Upper lobe of left lung (tissue), 6 donors: ENCODE measurements around the gene SLC25A45. TPM values are rescaled to one million over a fixed set of nuclear protein-coding genes. Genes with fewer than 3 reads are reported as not detected.
A peak's percentile ranks its signal among the peaks of the same experiment; 100 is the strongest.

Experiments
- ATAC-seq, 2 donors: fragments of 200-7000 bp; cut with Tn5 transposase; one replicate each; pipeline ENCODE4 v1.9.1; 2022; ENCODE audit warnings: mild to moderate bottlenecking in 2 of 2, moderate library complexity in 2 of 2; ENCODE audit not compliant: low FRiP score in 2 of 2
- DNase-seq, 2 donors: peaks; one replicate each; pipeline ENCODE4 v3.0.0-alpha.2; 2019 to 2020
- H3K27ac ChIP-seq, 4 donors: fragments of 200-600 bp; sonication (generic); one replicate each; pipeline ENCODE4 v1.5.1; 2016 to 2019
- H3K27me3 ChIP-seq, 4 donors: fragments of 200-600 bp; sonication (generic); one replicate each; pipeline ENCODE4 v1.5.1; 2017 to 2019
- H3K36me3 ChIP-seq, 4 donors: fragments of 200-600 bp; sonication (generic); one replicate each; pipeline ENCODE4 v1.5.1; 2016 to 2019
- H3K4me1 ChIP-seq, 4 donors: fragments of 200-600 bp; sonication (generic); one replicate each; pipeline ENCODE4 v1.5.1; 2018 to 2019
- H3K4me3 ChIP-seq, 4 donors: fragments of 200-600 bp; sonication (generic); one replicate each; pipeline ENCODE4 v1.5.1; 2017 to 2019; ENCODE audit warnings: mild to moderate bottlenecking in 2 of 4, moderate library complexity in 1 of 4
- H3K9me3 ChIP-seq, 4 donors: fragments of 200-600 bp; sonication (generic); one replicate each; pipeline ENCODE4 v1.5.1; 2018 to 2019
- CTCF ChIP-seq, 6 experiments: fragments of 450-650 bp in 4 of 6; fragments of 200-600 bp in 2 of 6; sonication (generic) in 2 of 6; IDR thresholded peaks; one replicate each; pipeline ENCODE4 v1.5.1; 2016 to 2019; ENCODE audit warnings: antibody characterized with exemption in 6 of 6
- EP300 ChIP-seq, 4 donors: sonication (generic); formaldehyde crosslinking; IDR thresholded peaks; one replicate each; pipeline ENCODE4 v1.5.1; 2017; ENCODE audit warnings: antibody characterized with exemption in 4 of 4, control low read depth in 2 of 4
- POLR2A ChIP-seq, 4 donors: fragments of 450-650 bp; IDR thresholded peaks; one replicate each; pipeline ENCODE4 v1.5.1; 2016 to 2017; ENCODE audit warnings: antibody characterized with exemption in 4 of 4, mild to moderate bottlenecking in 2 of 4
- POLR2AphosphoS5 ChIP-seq, 2 donors: sonication (generic); formaldehyde crosslinking; IDR thresholded peaks; one replicate each; pipeline ENCODE4 v1.5.1; 2017; ENCODE audit warnings: antibody characterized with exemption in 2 of 2
- WGBS, 2 donors: methylation state at CpG; one replicate each; pipeline ENCODE4 v1.1.5; 2017 to 2018; 5-methylcytosine and 5-hydroxymethylcytosine counted together
- total RNA-seq, 6 donors: library from RNA; depleted of rRNA in 4 of 6; stranded (reverse); fragments of >200 nt in 4 of 6; gene quantifications; one replicate each; pipeline versions ENCODE4 v1.1.0 to v1.2.1, GENCODE V29; 2016 to 2021
- donor health status: DM: no; HTN: no; CAD: no; lungs with moderate emphysema.
- donor health status: DM: no; HTN: yes; CAD: no; lungs with severe emphysema.

SLC25A45 gene
- total RNA-seq, 6 donors from 2014 or later = 5.5 to 40.8 (median 19.4) TPM

- no peaks in the 10 kb centered on the region for H3K27me3 ChIP-seq
- DNase-seq (peak in 1 of 2 donors; percentile 59), ATAC-seq (peak; percentile 83 to 85)
- H3K4me3 ChIP-seq = no peak overlapping the region
- WGBS, 2 donors = 5 to 10% methylated on average over 4 of the region's 4 CpGs
- TF ChIP-seq POLR2A (IDR thresholded peaks at IDR 0.05) (no peak), CTCF (IDR thresholded peaks at IDR 0.05) (peak; percentile 49 to 85 (median 78))
- peaks cover 2 to 17% (median 9%) of the 10 kb centered on the region in 4 donors for H3K4me1 ChIP-seq
- no peak overlapping the region for H3K27ac ChIP-seq
- no peaks in the 10 kb centered on the region for H3K36me3 ChIP-seq
- H3K9me3 ChIP-seq = no peaks in the 10 kb centered on the region
Observed at GRCh38 chr11:65366340-65366773, 16.1 kb downstream of the SLC25A45 start.

- Histone ChIP-seq H3K27me3 (no peaks in the 10 kb centered on the region), H3K4me1 (peaks cover 0 to 7% (median 4%) of the 10 kb centered on the region in 4 donors), H3K36me3 (no peaks in the 10 kb centered on the region), H3K27ac (no peak overlapping the region), H3K4me3 (no peak overlapping the region), H3K9me3 (no peaks in the 10 kb centered on the region)
- DNase-seq (no peak), ATAC-seq (no peak)
- WGBS, 2 donors = 76 to 87% methylated on average over 3 of the region's 3 CpGs
- TF ChIP-seq EP300 (IDR thresholded peaks at IDR 0.05) (no peak), POLR2A (IDR thresholded peaks at IDR 0.05) (no peak), CTCF (IDR thresholded peaks at IDR 0.05) (no peak), POLR2AphosphoS5 (IDR thresholded peaks at IDR 0.05) (no peak)
Observed at GRCh38 chr11:65363770-65364169, 18.7 kb downstream of the SLC25A45 start.

DNA sequence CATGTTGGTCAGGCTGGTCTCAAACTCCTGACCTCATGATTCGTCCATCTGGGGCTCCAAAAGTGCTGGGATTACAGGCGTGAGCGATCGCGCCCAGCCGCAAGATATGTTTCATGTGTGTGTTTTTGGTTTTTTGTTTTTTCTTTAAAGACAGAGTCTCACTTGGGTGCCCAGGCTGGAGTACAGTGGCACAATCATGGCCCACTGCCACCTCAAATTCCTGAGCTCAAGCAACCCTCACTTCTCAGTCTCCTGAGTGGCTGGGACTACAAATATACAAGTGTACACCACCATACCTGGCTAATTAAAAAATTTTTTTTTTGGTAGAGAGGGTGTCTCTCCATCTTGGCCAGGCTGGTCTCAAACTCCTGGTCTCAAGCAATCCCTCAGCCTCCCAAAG is 19.5 kb downstream of the SLC25A45 start:
- 92 to 95% methylated on average over 6 of the region's 6 CpGs for WGBS, 2 donors
- Histone ChIP-seq H3K36me3 (no peaks in the 10 kb centered on the region), H3K27ac (peak overlapping the region in 2 of 4 donors; percentile 65), H3K4me1 (peaks cover 0 to 9% (median 5%) of the 10 kb centered on the region in 4 donors), H3K9me3 (no peaks in the 10 kb centered on the region), H3K4me3 (no peak overlapping the region), H3K27me3 (no peaks in the 10 kb centered on the region)
- DNase-seq = no peak
- no peak for ATAC-seq
- no peak for TF ChIP-seq POLR2A (IDR thresholded peaks at IDR 0.05)
- TF ChIP-seq CTCF (IDR thresholded peaks at IDR 0.05) = no peak
- TF ChIP-seq POLR2AphosphoS5 (IDR thresholded peaks at IDR 0.05) = no peak
- TF ChIP-seq EP300 (IDR thresholded peaks at IDR 0.05) = no peak

DNA sequence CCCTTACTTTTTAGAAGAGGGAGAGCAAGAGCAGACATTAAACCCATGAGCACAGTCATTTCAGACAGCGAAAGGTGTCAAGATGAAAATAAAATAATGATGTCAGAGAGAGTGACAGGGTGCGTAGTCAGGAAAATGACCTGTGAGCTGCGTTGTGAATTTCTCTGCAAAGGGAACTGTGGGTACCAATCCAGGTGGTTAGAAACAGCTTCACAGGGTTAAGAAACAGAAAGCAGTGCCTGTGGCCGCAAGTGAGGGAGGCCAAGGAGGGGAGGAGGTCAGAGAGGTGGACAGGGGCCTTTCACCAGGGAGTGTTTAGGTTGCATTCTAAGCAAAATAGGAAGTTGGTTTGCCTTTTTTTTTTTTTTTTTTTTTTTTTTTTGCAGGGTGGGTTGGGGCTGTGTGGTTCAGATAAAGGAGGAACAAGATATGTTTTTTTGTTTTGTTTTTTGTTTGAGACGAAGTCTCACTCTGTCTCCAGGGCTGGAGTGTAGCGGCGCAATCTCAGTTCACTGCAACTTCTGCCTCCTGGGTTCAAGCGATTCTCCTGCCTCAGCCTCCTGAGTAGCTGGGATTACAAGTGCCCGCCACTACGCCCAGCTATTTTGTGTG is 20.0 kb downstream of the SLC25A45 start:
- Histone ChIP-seq H3K36me3 (no peaks in the 10 kb centered on the region), H3K4me3 (no peak overlapping the region), H3K9me3 (no peaks in the 10 kb centered on the region), H3K4me1 (peaks cover 0 to 10% (median 5%) of the 10 kb centered on the region in 4 donors), H3K27me3 (no peaks in the 10 kb centered on the region), H3K27ac (peak overlapping the region in 2 of 4 donors; percentile 65)
- WGBS, 2 donors = 52 to 79% methylated on average over 10 of the region's 10 CpGs
- peak in 1 of 2 donors; percentile 74 for ATAC-seq
- TF ChIP-seq CTCF (IDR thresholded peaks at IDR 0.05) (no peak), EP300 (IDR thresholded peaks at IDR 0.05) (no peak), POLR2A (IDR thresholded peaks at IDR 0.05) (no peak), POLR2AphosphoS5 (IDR thresholded peaks at IDR 0.05) (no peak)
- no peak for DNase-seq

GRCh38 chr11:65357856-65358356 is 24.5 kb downstream of the SLC25A45 start:
- WGBS, 2 donors = 72 to 73% methylated on average over 8 of the region's 8 CpGs
- Histone ChIP-seq H3K9me3 (no peaks in the 10 kb centered on the region), H3K27ac (no peak overlapping the region), H3K36me3 (peaks cover 0 to 5% (median 0%) of the 10 kb centered on the region in 4 donors), H3K4me3 (no peak overlapping the region), H3K27me3 (no peaks in the 10 kb centered on the region), H3K4me1 (peaks cover 16 to 22% (median 21%) of the 10 kb centered on the region in 4 donors)
- TF ChIP-seq POLR2A (IDR thresholded peaks at IDR 0.05) (no peak), POLR2AphosphoS5 (IDR thresholded peaks at IDR 0.05) (no peak), CTCF (IDR thresholded peaks at IDR 0.05) (no peak), EP300 (IDR thresholded peaks at IDR 0.05) (no peak)
- peak in 1 of 2 donors; percentile 0 for ATAC-seq
- DNase-seq = no peak
